IMR-90 (cell line): ENCODE data around the gene BHLHA9. TPM values are rescaled to one million over a fixed set of nuclear protein-coding genes. Genes with fewer than 3 reads are reported as not detected.

Experiments used
- ATAC-seq: fragments of 200-7000 bp; cut with Tn5 transposase; 2 replicates; pipeline ENCODE4 v1.9.1; 2020; ENCODE audit warnings: low read depth, mild to moderate bottlenecking, moderate library complexity
- BruUV-seq: library from RNA; stranded (reverse); fragments of 400-500 nt; replicated peaks from 2 replicates; lab custom pipeline; 2021; lab: Mats Ljungman, UMichigan
- CTCF ChIA-PET: fragments of 300-600 bp; formaldehyde crosslinking; extraction: SDS; loops from one replicate; lab custom pipeline; 2021; ENCODE audit warnings: antibody characterized with exemption; lab: Yijun Ruan, JAX
- POLR2A ChIA-PET: fragments of 300-600 bp; sonication (Branson Sonifier 250); formaldehyde crosslinking; loops from one replicate; lab custom pipeline; 2022; ENCODE audit warnings: antibody characterized with exemption; ENCODE audit not compliant: unreplicated experiment; lab: Charles Lee
- DNase-seq: peaks from one replicate; pipeline ENCODE4 v3.0.0; 2013
- H2AFZ ChIP-seq: replicated peaks from 2 replicates; pipeline ENCODE3; 2013; ENCODE audit warnings: low read length, mild to moderate bottlenecking; ENCODE audit not compliant: poor library complexity
- H2AK5ac ChIP-seq: 2 replicates; pipeline ENCODE4 v1.6.1; 2013; ENCODE audit warnings: low read depth, low read length, inconsistent platforms
- H2AK9ac ChIP-seq: replicated peaks from 2 replicates; pipeline ENCODE3; 2013; ENCODE audit warnings: mild to moderate bottlenecking, low read depth, low read length, moderate library complexity; ENCODE audit not compliant: poor library complexity
- H2BK120ac ChIP-seq: 2 replicates; pipeline ENCODE4 v1.6.1; 2013; ENCODE audit warnings: low read depth, low read length, inconsistent platforms
- H2BK15ac ChIP-seq: 3 replicates; pipeline ENCODE4 v1.6.1; 2013; ENCODE audit warnings: low read depth, low read length, inconsistent platforms
- H2BK20ac ChIP-seq: 2 replicates; pipeline ENCODE4 v1.6.1; 2013; ENCODE audit warnings: low read depth, mild to moderate bottlenecking, inconsistent platforms, low read length, moderate library complexity
- H2BK5ac ChIP-seq: 2 replicates; pipeline ENCODE4 v1.6.1; 2013; ENCODE audit warnings: mild to moderate bottlenecking, low read depth, low read length, inconsistent platforms; ENCODE audit not compliant: poor library complexity, severe bottlenecking
- H3K14ac ChIP-seq: replicated peaks from 2 replicates; pipeline ENCODE4 v1.6.1; 2013; ENCODE audit warnings: low read depth, low read length, inconsistent platforms
- H3K18ac ChIP-seq: 2 replicates; pipeline ENCODE4 v1.6.1; 2013; ENCODE audit warnings: low read depth, low read length, control low read depth
- H3K23ac ChIP-seq: 2 replicates; pipeline ENCODE4 v1.6.1; 2013; ENCODE audit warnings: low read depth, low read length, inconsistent platforms
- H3K27ac ChIP-seq: 2 replicates; pipeline ENCODE4 v1.5.1; 2013; ENCODE audit warnings: mild to moderate bottlenecking, control low read depth, low read length; ENCODE audit not compliant: insufficient read depth
- H3K27me3 ChIP-seq: 2 replicates; pipeline ENCODE4 v1.6.1; 2013; ENCODE audit warnings: low read length; ENCODE audit not compliant: control insufficient read depth, insufficient read depth
- H3K36me3 ChIP-seq: 2 replicates; pipeline ENCODE4 v1.6.1; 2013; ENCODE audit warnings: low read length, mixed read lengths; ENCODE audit not compliant: control insufficient read depth, insufficient read depth
- H3K4ac ChIP-seq: 2 replicates; pipeline ENCODE4 v1.6.1; 2013; ENCODE audit warnings: low read depth, low read length, inconsistent platforms
- H3K4me1 ChIP-seq: 2 replicates; pipeline ENCODE4 v1.6.1; 2013; ENCODE audit warnings: low read length, mixed read lengths; ENCODE audit not compliant: control insufficient read depth, insufficient read depth
- H3K4me2 ChIP-seq: 2 replicates; pipeline ENCODE4 v1.6.1; 2013; ENCODE audit warnings: low read depth, mild to moderate bottlenecking, control low read depth, low read length, moderate library complexity
- H3K4me3 ChIP-seq: 2 replicates; pipeline ENCODE4 v1.5.1; 2013; ENCODE audit warnings: low read depth, mild to moderate bottlenecking, control low read depth, low read length, moderate library complexity; ENCODE audit not compliant: insufficient read depth
- H3K56ac ChIP-seq: 2 replicates; pipeline ENCODE4 v1.6.1; 2013; ENCODE audit warnings: low read length, inconsistent platforms; ENCODE audit not compliant: insufficient read depth; ENCODE audit errors: extremely low read depth
- H3K79me1 ChIP-seq, 2 experiments: 2 replicates each; pipeline ENCODE4 v1.6.1; 2013; ENCODE audit warnings: low read length in 2 of 2, inconsistent platforms in 1 of 2, low read depth in 1 of 2
- H3K9ac ChIP-seq: 2 replicates; pipeline ENCODE4 v1.6.1; 2013; ENCODE audit warnings: low read depth, low read length, control low read depth
- H3K9me1 ChIP-seq: 2 replicates; pipeline ENCODE4 v1.6.1; 2013; ENCODE audit warnings: low read length, inconsistent platforms; ENCODE audit not compliant: insufficient read depth
- H3K9me3 ChIP-seq: 2 replicates; pipeline ENCODE4 v1.6.1; 2013; ENCODE audit warnings: low read length; ENCODE audit not compliant: control insufficient read depth, insufficient read depth
- H4K20me1 ChIP-seq: 2 replicates; pipeline ENCODE4 v1.6.1; 2013; ENCODE audit warnings: low read length, inconsistent platforms; ENCODE audit not compliant: insufficient read depth
- H4K5ac ChIP-seq: 2 replicates; pipeline ENCODE4 v1.6.1; 2013; ENCODE audit warnings: mild to moderate bottlenecking, low read depth, low read length, control low read depth
- H4K8ac ChIP-seq, 2 experiments: 2 replicates each; pipeline ENCODE4 v1.6.1; 2013; ENCODE audit warnings: low read depth in 2 of 2, low read length in 2 of 2, control low read depth in 1 of 2, inconsistent platforms in 1 of 2
- H4K91ac ChIP-seq: 2 replicates; pipeline ENCODE4 v1.6.1; 2013; ENCODE audit warnings: low read depth, low read length, inconsistent platforms; ENCODE audit not compliant: insufficient read depth
- BHLHE40 ChIP-seq: fragments of 150-350 bp; IDR thresholded peaks from 2 replicates; pipeline ENCODE4 v1.6.1; 2016; ENCODE audit warnings: mild to moderate bottlenecking, low read depth, low read length
- CHD1 ChIP-seq: IDR thresholded peaks from 2 replicates; pipeline ENCODE4 v1.6.1; 2012; ENCODE audit warnings: low read depth, low read length, improper control_type of control experiment
- FOS ChIP-seq: fragments of 150-350 bp; IDR thresholded peaks from 2 replicates; pipeline ENCODE4 v1.6.1; 2016; ENCODE audit warnings: low read depth, low read length
- MAFK ChIP-seq: IDR thresholded peaks from 2 replicates; pipeline ENCODE4 v1.6.1; 2012; ENCODE audit warnings: low read depth, low read length, improper control_type of control experiment
- MXI1 ChIP-seq: IDR thresholded peaks from 2 replicates; pipeline ENCODE4 v1.6.1; 2012; ENCODE audit warnings: low read depth, mild to moderate bottlenecking, low read length, moderate library complexity, borderline replicate concordance
- POLR2A ChIP-seq: IDR thresholded peaks from 2 replicates; pipeline ENCODE4 v1.6.1; 2012; ENCODE audit warnings: mild to moderate bottlenecking, low read depth, low read length
- RFX5 ChIP-seq: IDR thresholded peaks from 2 replicates; pipeline ENCODE4 v1.8.0; 2012; ENCODE audit warnings: low read depth, mild to moderate bottlenecking, low read length, moderate library complexity
- SMC3 ChIP-seq: fragments of 150-350 bp; IDR thresholded peaks from 2 replicates; pipeline ENCODE4 v1.6.1; 2016; ENCODE audit warnings: low read depth, mild to moderate bottlenecking, antibody characterized with exemption, low read length, moderate library complexity
- WGBS, 2 experiments: methylation state at CpG; one replicate each; pipeline versions ENCODE4 v1.1.5 to v1.1.7; 2013; ENCODE audit warnings: missing lambda C conversion rate in 2 of 2; ENCODE audit not compliant: insufficient read length in 1 of 2; ENCODE audit errors: extremely low coverage in 2 of 2; 5-methylcytosine and 5-hydroxymethylcytosine counted together
- dilution Hi-C: fragments of 300-500 bp; cut with HindIII; formaldehyde crosslinking; loops from one replicate; pipeline ENCODE4 v1.14.3; 2018; ENCODE audit warnings: low sequenced_read_pairs; ENCODE audit not compliant: unreplicated experiment
- in situ Hi-C: fragments of 300-500 bp; cut with MboI; formaldehyde crosslinking; loops from 3 replicates; pipeline ENCODE4 v1.14.3; 2019; ENCODE audit warnings: low sequenced_read_pairs, inconsistent platforms, mixed read lengths
- intact Hi-C: fragments of 100-400 bp; cut with micrococcal nuclease; formaldehyde crosslinking; loops from 2 replicates; pipeline ENCODE4 v1.10.0; 2022
- polyA plus RNA-seq, 3 experiments: library from polyadenylated mRNA; depleted of rRNA; stranded (reverse); fragments of >200 nt; gene quantifications; 2 replicates each; pipeline ENCODE4 v1.2.3, GENCODE V29; 2012; ENCODE audit warnings: low replicate concordance in 1 of 3
- total RNA-seq: library from RNA; depleted of rRNA; stranded (reverse); fragments of >200 nt; gene quantifications from 2 replicates; pipeline ENCODE4 v1.2.3, GENCODE V29; 2012
- TF ChIP-seq, protein P1 (sequence below): conservative IDR thresholded peaks from 2 replicates; pipeline ENCODE4 v1.5.1; 2012; ENCODE audit warnings: mild to moderate bottlenecking, low read depth, low read length, improper control_type of control experiment
- TF ChIP-seq, protein P2 (sequence below): fragments of 150-350 bp; IDR thresholded peaks from 2 replicates; pipeline ENCODE4 v1.6.1; 2016; ENCODE audit warnings: low read depth, mild to moderate bottlenecking, low read length, moderate library complexity, borderline replicate concordance

BHLHA9 gene
- total and polyA plus RNA-seq, 2 of the 4 experiments (the other 2 are of a cell fraction) = not detected

DNA sequence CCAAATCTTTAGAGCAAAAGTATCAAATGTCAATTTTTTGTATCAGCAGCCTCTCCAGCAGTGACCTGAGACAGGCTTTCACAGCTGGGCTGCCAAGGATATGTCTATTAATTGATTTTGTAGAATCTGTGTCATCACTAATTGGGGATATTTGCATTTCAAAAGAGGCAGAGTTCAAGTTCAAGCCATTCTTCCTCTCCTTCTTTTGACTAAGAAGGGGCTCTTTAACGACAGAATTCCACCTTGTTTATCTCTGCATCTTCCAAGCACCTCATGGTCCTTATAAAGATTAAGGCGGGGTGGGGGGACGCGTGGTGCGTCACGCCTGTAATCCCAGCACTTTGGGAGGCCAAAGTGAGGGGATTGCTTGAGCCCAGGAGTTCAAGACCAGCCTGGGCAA, 15.2 kb upstream of the BHLHA9 start:
- Histone ChIP-seq H2BK15ac (no peak overlapping the region), H3K56ac (no peak overlapping the region), H3K23ac (no peak overlapping the region), H3K18ac (no peak overlapping the region), H2BK5ac (no peak overlapping the region), H3K9ac (no peak overlapping the region), H3K4me2 (no peak overlapping the region), H2AK9ac (no peak overlapping the region), H4K91ac (no peak overlapping the region), H3K27me3 (no peaks in the 10 kb centered on the region; the same call in 1 of the 2 replicates), H3K9me3 (no peaks in the 10 kb centered on the region), H3K4me3 (no peak overlapping the region), H3K27ac (no peak overlapping the region), H3K36me3 (no peaks in the 10 kb centered on the region), H3K79me1 (no peaks in the 10 kb centered on the region), H3K9me1 (no peaks in the 10 kb centered on the region), H2BK20ac (no peak overlapping the region), H2BK120ac (no peak overlapping the region), H4K5ac (no peak overlapping the region), H2AK5ac (no peak overlapping the region), H4K8ac (no peak overlapping the region), H3K14ac (no peak overlapping the region), H3K4me1 (no peaks in the 10 kb centered on the region), H4K20me1 (no peaks in the 10 kb centered on the region), H2AFZ (no peak overlapping the region), H3K4ac (no peak overlapping the region)
- intact Hi-C loops (loop anchor here (5.0 kb wide), 1 partner anchor 392 kb away; the partner anchor contains the start of genes RILP and SCARF1), dilution Hi-C loops (no loop called here), in situ Hi-C loops (no loop called here)
- ChIA-PET CTCF (no interaction called here), POLR2A (interaction anchor here (0.8 kb wide), 1 partner anchor 1005 kb away, joined by 7 read pairs; no protein-coding TSS in a partner anchor)
- no TSS peak for BruUV-seq
- DNase-seq = no peak
- WGBS, 2 experiments = no CpG with 5 or more reads among the region's 6 CpGs
- no peak for ATAC-seq
- no peak for TF ChIP-seq MXI1
- TF ChIP-seq RFX5 = no peak
- no peak for TF ChIP-seq FOS
- TF ChIP-seq CHD1 = no peak
- no peak for TF ChIP-seq MAFK
- TF ChIP-seq POLR2A = no peak
- TF ChIP-seq, protein P1, sequence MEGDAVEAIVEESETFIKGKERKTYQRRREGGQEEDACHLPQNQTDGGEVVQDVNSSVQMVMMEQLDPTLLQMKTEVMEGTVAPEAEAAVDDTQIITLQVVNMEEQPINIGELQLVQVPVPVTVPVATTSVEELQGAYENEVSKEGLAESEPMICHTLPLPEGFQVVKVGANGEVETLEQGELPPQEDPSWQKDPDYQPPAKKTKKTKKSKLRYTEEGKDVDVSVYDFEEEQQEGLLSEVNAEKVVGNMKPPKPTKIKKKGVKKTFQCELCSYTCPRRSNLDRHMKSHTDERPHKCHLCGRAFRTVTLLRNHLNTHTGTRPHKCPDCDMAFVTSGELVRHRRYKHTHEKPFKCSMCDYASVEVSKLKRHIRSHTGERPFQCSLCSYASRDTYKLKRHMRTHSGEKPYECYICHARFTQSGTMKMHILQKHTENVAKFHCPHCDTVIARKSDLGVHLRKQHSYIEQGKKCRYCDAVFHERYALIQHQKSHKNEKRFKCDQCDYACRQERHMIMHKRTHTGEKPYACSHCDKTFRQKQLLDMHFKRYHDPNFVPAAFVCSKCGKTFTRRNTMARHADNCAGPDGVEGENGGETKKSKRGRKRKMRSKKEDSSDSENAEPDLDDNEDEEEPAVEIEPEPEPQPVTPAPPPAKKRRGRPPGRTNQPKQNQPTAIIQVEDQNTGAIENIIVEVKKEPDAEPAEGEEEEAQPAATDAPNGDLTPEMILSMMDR = no peak
- no peak for TF ChIP-seq BHLHE40
- TF ChIP-seq SMC3 = no peak
- TF ChIP-seq, protein P2, sequence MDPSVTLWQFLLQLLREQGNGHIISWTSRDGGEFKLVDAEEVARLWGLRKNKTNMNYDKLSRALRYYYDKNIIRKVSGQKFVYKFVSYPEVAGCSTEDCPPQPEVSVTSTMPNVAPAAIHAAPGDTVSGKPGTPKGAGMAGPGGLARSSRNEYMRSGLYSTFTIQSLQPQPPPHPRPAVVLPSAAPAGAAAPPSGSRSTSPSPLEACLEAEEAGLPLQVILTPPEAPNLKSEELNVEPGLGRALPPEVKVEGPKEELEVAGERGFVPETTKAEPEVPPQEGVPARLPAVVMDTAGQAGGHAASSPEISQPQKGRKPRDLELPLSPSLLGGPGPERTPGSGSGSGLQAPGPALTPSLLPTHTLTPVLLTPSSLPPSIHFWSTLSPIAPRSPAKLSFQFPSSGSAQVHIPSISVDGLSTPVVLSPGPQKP = no peak
